ENCODE data around the gene SCN3B. TPM values are rescaled to one million over a fixed set of nuclear protein-coding genes. Genes with fewer than 3 reads are reported as not detected.

The SCN3B gene
- 0.10 to 0.16 TPM (median 0.14 TPM) in 5 replicates for total RNA-seq (2022; extraction: Qiagen RNA extraction)

GRCh38 chr11:123654566-123655081 is at the start of gene SCN3B:
SCN3B (minus strand) TSS chr11:123654624; CDS start chr11:123653801, 823 bp downstream.

Other genes starting within 250 kb of the SCN3B start
- 21.1 to 30.4 TPM (median 28.2 TPM) in 5 replicates for gene GRAMD1B, start 224.4 kb downstream of the SCN3B start, total RNA-seq (2022; extraction: Qiagen RNA extraction)
- gene ZNF202, start 87.0 kb upstream of the SCN3B start, total RNA-seq (2022; extraction: Qiagen RNA extraction): 8.7 to 10.4 TPM (median 9.6 TPM) in 5 replicates
- not detected in 5 replicates for gene OR6X1, start 99.9 kb upstream of the SCN3B start, total RNA-seq (2022; extraction: Qiagen RNA extraction)
- not detected in 5 replicates for gene OR6M1, start 151.7 kb upstream of the SCN3B start, total RNA-seq (2022; extraction: Qiagen RNA extraction)
- not detected in 5 replicates for gene TMEM225, start 231.0 kb upstream of the SCN3B start, total RNA-seq (2022; extraction: Qiagen RNA extraction)
- not detected in 5 replicates for gene OR8D4, start 247.5 kb upstream of the SCN3B start, total RNA-seq (2022; extraction: Qiagen RNA extraction)